ENCODE results near the gene MMS22L. TPM values are rescaled to one million over a fixed set of nuclear protein-coding genes. Genes with fewer than 3 reads are reported as not detected.

Gene MMS22L
- total and polyA plus RNA-seq, 2 of the 13 experiments (the other 11 are each of a cell fraction or from before 2014, with no cell fraction given): 6.2 to 32.9 TPM

DNA sequence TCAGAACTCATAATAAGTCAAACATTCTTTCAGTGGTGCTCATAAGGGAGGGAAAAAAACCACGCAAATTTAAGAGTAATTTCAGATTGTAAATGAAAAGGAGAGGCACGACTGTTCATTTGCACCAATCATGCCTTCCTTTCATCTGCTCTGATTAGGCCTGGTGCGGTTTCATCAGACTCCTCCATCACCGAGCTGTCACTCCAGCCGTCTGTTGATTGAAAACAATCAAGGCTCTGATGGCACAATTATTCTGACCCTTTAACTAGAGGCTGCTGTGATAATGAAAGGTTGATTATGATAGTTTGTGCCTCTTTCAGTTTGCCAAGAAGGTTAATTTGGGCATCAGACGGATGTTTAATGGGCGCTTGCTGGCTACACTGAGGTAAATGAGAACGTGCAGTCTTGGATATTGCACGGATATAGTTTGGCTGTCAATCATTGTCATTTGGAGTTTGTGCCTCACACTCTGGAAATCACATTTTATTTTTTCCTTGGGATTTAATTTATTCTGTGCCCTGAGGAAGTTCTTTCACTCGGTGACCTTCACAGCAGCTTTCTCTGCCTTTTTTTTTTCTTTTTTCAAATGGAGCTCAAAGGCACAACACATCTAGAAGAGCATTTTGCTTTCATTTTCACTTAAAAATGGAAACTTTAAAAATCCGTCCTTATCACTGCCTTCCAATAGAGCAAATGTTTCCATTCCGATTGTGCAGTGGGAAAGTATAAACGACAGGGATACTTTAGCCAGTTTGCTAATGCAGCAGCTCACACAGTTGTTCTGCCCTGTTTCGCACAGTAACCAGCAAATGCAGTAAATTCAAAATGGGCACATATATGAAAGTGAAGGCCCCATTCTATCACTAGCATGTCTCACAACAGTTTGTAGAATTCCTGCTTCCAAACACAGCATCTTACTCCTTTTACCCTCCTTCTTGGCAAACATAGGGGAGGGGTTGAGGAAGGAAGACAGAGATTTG, 185.7 kb downstream of the MMS22L start:
- H3K27ac ChIP-seq (ENCODE audit: extremely low read length, insufficient read depth, low read length): no peak overlapping the region
- ChIA-PET POLR2A (no interaction called here), CTCF (ENCODE audit: low intra/inter-chr PET ratio, low total read pairs) (no interaction called here)
- H2AFZ ChIP-seq (ENCODE audit: low read length): no peak overlapping the region
- TF ChIP-seq HOXA5 (CRISPR knock-in tag; IDR thresholded peaks at IDR 0.05) (no peak), MXD4 (CRISPR knock-in tag; IDR thresholded peaks at IDR 0.05) (no peak), ZNF724P (CRISPR knock-in tag; IDR thresholded peaks at IDR 0.05; ENCODE audit: borderline replicate concordance) (no peak), IRX3 (CRISPR knock-in tag; IDR thresholded peaks at IDR 0.05; ENCODE audit: borderline replicate concordance, low read depth) (no peak), HOMEZ (CRISPR knock-in tag; IDR thresholded peaks at IDR 0.05; ENCODE audit: low read depth) (no peak), ZNF124 (CRISPR knock-in tag; IDR thresholded peaks at IDR 0.05) (no peak), XRCC5 (optimal IDR thresholded peaks at IDR 0.05; ENCODE audit: low read length) (no peak), ZBTB3 (CRISPR knock-in tag; IDR thresholded peaks at IDR 0.05; ENCODE audit: borderline replicate concordance, low read depth) (no peak), RFX5 (IDR thresholded peaks at IDR 0.05; ENCODE audit: low read depth, low read length) (no peak)
- TF ChIP-seq, protein P1, sequence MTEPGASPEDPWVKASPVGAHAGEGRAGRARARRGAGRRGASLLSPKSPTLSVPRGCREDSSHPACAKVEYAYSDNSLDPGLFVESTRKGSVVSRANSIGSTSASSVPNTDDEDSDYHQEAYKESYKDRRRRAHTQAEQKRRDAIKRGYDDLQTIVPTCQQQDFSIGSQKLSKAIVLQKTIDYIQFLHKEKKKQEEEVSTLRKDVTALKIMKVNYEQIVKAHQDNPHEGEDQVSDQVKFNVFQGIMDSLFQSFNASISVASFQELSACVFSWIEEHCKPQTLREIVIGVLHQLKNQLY (CRISPR knock-in tag; IDR thresholded peaks at IDR 0.05): no peak
- no TSS peak for BruUV-seq (replicated peaks)
- no peaks in the 10 kb centered on the region for H4K20me1 ChIP-seq (ENCODE audit: insufficient read depth, low read length)
- H3K4me3 ChIP-seq (replicated peaks in 1 of 3; ENCODE audit: insufficient read depth in 1 of 3, low read depth in 2 of 3, low read length in 3 of 3): no peak overlapping the region
- no peak overlapping the region for H3K9ac ChIP-seq (ENCODE audit: insufficient read depth, low read depth, low read length)
- in situ Hi-C loops (cut with HindIII; ENCODE audit: extremely low pct_ligation_motif_present, low pct_unique_long_range_greater_than_20kb): no loop called here
- 35% methylated on average over 14 of the region's 14 CpGs for WGBS (ENCODE audit: low lambda C conversion rate)
- intact Hi-C loops (cut with micrococcal nuclease; ENCODE audit: unreplicated experiment): no loop called here
- DNase-seq (ENCODE audit: low spot score) (no peak), ATAC-seq (no peak), FAIRE-seq (no peak)
- H3K4me1 ChIP-seq (ENCODE audit: insufficient read depth, low read length): no peaks in the 10 kb centered on the region
- H3K36me3 ChIP-seq (replicated peaks in 1 of 2; ENCODE audit: control insufficient read depth in 1 of 2, insufficient read depth in 2 of 2, low read length in 2 of 2): no peaks in the 10 kb centered on the region
- no peaks in the 10 kb centered on the region for H3K9me3 ChIP-seq (ENCODE audit: low read length)
- peaks cover 0 to 2% of the 10 kb centered on the region in 2 experiments; a peak in 3 of 5 replicates for H3K27me3 ChIP-seq (ENCODE audit: control insufficient read depth in 1 of 2, insufficient read depth in 2 of 2, low read length in 2 of 2)
- H3K4me2 ChIP-seq (ENCODE audit: low read depth, low read length): no peak overlapping the region
- no peaks in the 10 kb centered on the region for H3K79me2 ChIP-seq (ENCODE audit: insufficient read depth, low read length)

Measured in HepG2 (cell line).